DMS153 (cell line): ENCODE results near the gene NF2.

ENCODE experiments used
- DNase-seq: peaks from one replicate; lab custom pipeline; 2025; lab: John Stamatoyannopoulos, UW

NF2 gene

GRCh38 chr22:29744902-29745301, 141.5 kb downstream of the NF2 start:
- peak; percentile 8 for DNase-seq

- DNase-seq: no peak
Observed at GRCh38 chr22:29747832-29748231, 144.4 kb downstream of the NF2 start.
